K562 (cell line): ENCODE data around the gene RSPH9. TPM values are rescaled to one million over a fixed set of nuclear protein-coding genes. Genes with fewer than 3 reads are reported as not detected.

ENCODE experiments used
- CBFA2T2 ChIP-seq: fragments of 450-650 bp; conservative IDR thresholded peaks from 2 replicates; pipeline ENCODE4 v1.6.1; 2017; ENCODE audit warnings: mild to moderate bottlenecking
- CHD1 ChIP-seq: fragments of 200-600 bp; sonication (generic); IDR thresholded peaks from one replicate; pipeline ENCODE4 v1.6.1; 2012; ENCODE audit warnings: mild to moderate bottlenecking, moderate library complexity, low read length, inconsistent platforms
- CREB1 ChIP-seq, 2 experiments: sonication (generic) in 1 of 2; formaldehyde crosslinking in 1 of 2; IDR thresholded peaks; 2 replicates each; pipeline versions ENCODE4 v1.6.1 to v1.8.0; 2012 to 2022; ENCODE audit warnings: inconsistent platforms in 1 of 2, mild to moderate bottlenecking in 1 of 2, missing genetic modification reagents in 1 of 2, moderate library complexity in 1 of 2
- HLTF ChIP-seq: fragments of 450-650 bp; IDR thresholded peaks from 2 replicates; pipeline ENCODE4 v1.6.1; 2016
- NFXL1 ChIP-seq: fragments of 450-650 bp; formaldehyde crosslinking; IDR thresholded peaks from 2 replicates; pipeline ENCODE4 v1.4.0; 2021; ENCODE audit warnings: mild to moderate bottlenecking
- NR2C1 ChIP-seq, 2 experiments: fragments of 450-650 bp; IDR thresholded peaks; 2 replicates each; pipeline ENCODE4 v1.6.1; 2017; ENCODE audit warnings: mild to moderate bottlenecking in 2 of 2, antibody characterized with exemption in 1 of 2, inconsistent platforms in 1 of 2, missing compliant biosample characterization in 1 of 2, missing genetic modification characterization in 1 of 2
- PHB2 ChIP-seq: fragments of 450-650 bp; IDR thresholded peaks from 2 replicates; pipeline ENCODE4 v1.6.1; 2017; ENCODE audit warnings: low read depth
- RB1 ChIP-seq: fragments of 450-650 bp; IDR thresholded peaks from 2 replicates; pipeline ENCODE4 v1.6.1; 2017; ENCODE audit warnings: low read depth, mild to moderate bottlenecking
- RUNX1 ChIP-seq: sonication (generic); IDR thresholded peaks from 2 replicates; pipeline ENCODE4 v1.6.1; 2016; ENCODE audit warnings: antibody characterized with exemption, low read depth
- SRSF1 ChIP-seq: fragments of 200-400 bp; formaldehyde crosslinking; IDR thresholded peaks from 2 replicates; pipeline ENCODE4 v1.6.1; 2017; ENCODE audit warnings: mild to moderate bottlenecking, low read depth, low read length, moderate library complexity
- polyA plus RNA-seq, 8 experiments: library from polyadenylated mRNA; depleted of rRNA in 4 of 8; stranded (reverse) in 5 of 8; unstranded in 3 of 8; fragments of >200 nt; fragmentation: Nextera tagmentation in 2 of 8; fragmentation: Illumina TruSeq in 1 of 8; extraction: Ambion mirVana in 2 of 8; extraction: Trizol in 1 of 8; gene quantifications; 2 replicates each; pipeline versions ENCODE4 v1.2.1 to v1.2.3, GENCODE V29; 2011 to 2014; ENCODE audit warnings: inconsistent platforms in 1 of 8, missing spikeins in 1 of 8
- total RNA-seq, 7 experiments: library from RNA; depleted of rRNA in 6 of 7; stranded (reverse); fragments of >200 nt in 6 of 7; fragmentation: Illumina TruSeq in 2 of 7; extraction: Trizol in 2 of 7; gene quantifications; 2 replicates each; pipeline versions ENCODE4 v1.2.1 to v1.2.3, GENCODE V29; 2011 to 2021; ENCODE audit warnings: low replicate concordance in 1 of 7
- TF ChIP-seq, protein P1 (sequence below): fragments of 250-450 bp; sonication (Bioruptor Pico); IDR thresholded peaks from 2 replicates; pipeline ENCODE4 v1.5.0; 2022; ENCODE audit warnings: mild to moderate bottlenecking
- TF ChIP-seq, protein P2 (sequence below): sonication (generic); formaldehyde crosslinking; IDR thresholded peaks from 2 replicates; pipeline ENCODE4 v1.8.0; 2023; ENCODE audit warnings: mild to moderate bottlenecking, missing genetic modification reagents
- TF ChIP-seq, protein P3 (sequence below): fragments of 450-650 bp; IDR thresholded peaks from 2 replicates; pipeline ENCODE4 v1.6.1; 2017; ENCODE audit warnings: mild to moderate bottlenecking, moderate library complexity
- TF ChIP-seq, protein P4 (sequence below): fragments of 250-450 bp; sonication (Bioruptor Pico); IDR thresholded peaks from 2 replicates; pipeline ENCODE4 v1.8.0; 2022; ENCODE audit warnings: inconsistent platforms, mild to moderate bottlenecking, moderate library complexity, borderline replicate concordance
- TF ChIP-seq, protein P5 (sequence below): fragments of 150-350 bp; conservative IDR thresholded peaks from 2 replicates; pipeline ENCODE4 v1.6.1; 2014; ENCODE audit warnings: low read length
- TF ChIP-seq, protein P6 (sequence below): fragments of 450-650 bp; formaldehyde crosslinking; IDR thresholded peaks from 2 replicates; pipeline ENCODE4 v1.4.0; 2020; ENCODE audit warnings: mild to moderate bottlenecking

Gene RSPH9
- total and polyA plus RNA-seq, 9 of the 15 experiments (the other 6 are each of a cell fraction or from before 2014, with no cell fraction given) = 0.05 to 0.60 (median 0.39) TPM; not detected in 6

DNA sequence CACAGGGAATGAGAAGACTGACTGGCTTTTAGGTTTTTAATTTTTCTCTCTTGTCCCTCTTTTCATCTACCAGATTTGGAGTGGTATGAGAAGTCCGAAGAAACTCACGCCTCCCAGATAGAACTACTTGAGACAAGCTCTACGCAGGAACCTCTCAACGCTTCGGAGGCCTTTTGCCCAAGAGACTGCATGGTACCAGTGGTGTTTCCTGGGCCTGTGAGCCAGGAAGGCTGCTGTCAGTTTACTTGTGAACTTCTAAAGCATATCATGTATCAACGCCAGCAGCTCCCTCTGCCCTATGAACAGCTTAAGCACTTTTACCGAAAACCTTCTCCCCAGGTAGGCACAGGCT, 8.6 kb upstream of the RSPH9 start (continued):
- TF ChIP-seq, protein P1, sequence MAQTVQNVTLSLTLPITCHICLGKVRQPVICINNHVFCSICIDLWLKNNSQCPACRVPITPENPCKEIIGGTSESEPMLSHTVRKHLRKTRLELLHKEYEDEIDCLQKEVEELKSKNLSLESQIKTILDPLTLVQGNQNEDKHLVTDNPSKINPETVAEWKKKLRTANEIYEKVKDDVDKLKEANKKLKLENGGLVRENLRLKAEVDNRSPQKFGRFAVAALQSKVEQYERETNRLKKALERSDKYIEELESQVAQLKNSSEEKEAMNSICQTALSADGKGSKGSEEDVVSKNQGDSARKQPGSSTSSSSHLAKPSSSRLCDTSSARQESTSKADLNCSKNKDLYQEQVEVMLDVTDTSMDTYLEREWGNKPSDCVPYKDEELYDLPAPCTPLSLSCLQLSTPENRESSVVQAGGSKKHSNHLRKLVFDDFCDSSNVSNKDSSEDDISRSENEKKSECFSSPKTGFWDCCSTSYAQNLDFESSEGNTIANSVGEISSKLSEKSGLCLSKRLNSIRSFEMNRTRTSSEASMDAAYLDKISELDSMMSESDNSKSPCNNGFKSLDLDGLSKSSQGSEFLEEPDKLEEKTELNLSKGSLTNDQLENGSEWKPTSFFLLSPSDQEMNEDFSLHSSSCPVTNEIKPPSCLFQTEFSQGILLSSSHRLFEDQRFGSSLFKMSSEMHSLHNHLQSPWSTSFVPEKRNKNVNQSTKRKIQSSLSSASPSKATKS (CRISPR knock-in tag) = no peak
- no peak for TF ChIP-seq RUNX1
- TF ChIP-seq, protein P2, sequence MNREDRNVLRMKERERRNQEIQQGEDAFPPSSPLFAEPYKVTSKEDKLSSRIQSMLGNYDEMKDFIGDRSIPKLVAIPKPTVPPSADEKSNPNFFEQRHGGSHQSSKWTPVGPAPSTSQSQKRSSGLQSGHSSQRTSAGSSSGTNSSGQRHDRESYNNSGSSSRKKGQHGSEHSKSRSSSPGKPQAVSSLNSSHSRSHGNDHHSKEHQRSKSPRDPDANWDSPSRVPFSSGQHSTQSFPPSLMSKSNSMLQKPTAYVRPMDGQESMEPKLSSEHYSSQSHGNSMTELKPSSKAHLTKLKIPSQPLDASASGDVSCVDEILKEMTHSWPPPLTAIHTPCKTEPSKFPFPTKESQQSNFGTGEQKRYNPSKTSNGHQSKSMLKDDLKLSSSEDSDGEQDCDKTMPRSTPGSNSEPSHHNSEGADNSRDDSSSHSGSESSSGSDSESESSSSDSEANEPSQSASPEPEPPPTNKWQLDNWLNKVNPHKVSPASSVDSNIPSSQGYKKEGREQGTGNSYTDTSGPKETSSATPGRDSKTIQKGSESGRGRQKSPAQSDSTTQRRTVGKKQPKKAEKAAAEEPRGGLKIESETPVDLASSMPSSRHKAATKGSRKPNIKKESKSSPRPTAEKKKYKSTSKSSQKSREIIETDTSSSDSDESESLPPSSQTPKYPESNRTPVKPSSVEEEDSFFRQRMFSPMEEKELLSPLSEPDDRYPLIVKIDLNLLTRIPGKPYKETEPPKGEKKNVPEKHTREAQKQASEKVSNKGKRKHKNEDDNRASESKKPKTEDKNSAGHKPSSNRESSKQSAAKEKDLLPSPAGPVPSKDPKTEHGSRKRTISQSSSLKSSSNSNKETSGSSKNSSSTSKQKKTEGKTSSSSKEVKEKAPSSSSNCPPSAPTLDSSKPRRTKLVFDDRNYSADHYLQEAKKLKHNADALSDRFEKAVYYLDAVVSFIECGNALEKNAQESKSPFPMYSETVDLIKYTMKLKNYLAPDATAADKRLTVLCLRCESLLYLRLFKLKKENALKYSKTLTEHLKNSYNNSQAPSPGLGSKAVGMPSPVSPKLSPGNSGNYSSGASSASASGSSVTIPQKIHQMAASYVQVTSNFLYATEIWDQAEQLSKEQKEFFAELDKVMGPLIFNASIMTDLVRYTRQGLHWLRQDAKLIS (CRISPR knock-in tag) = 0 out of 2 replicates have a peak, but pooled peaks have one; percentile 73
- TF ChIP-seq, protein P3, sequence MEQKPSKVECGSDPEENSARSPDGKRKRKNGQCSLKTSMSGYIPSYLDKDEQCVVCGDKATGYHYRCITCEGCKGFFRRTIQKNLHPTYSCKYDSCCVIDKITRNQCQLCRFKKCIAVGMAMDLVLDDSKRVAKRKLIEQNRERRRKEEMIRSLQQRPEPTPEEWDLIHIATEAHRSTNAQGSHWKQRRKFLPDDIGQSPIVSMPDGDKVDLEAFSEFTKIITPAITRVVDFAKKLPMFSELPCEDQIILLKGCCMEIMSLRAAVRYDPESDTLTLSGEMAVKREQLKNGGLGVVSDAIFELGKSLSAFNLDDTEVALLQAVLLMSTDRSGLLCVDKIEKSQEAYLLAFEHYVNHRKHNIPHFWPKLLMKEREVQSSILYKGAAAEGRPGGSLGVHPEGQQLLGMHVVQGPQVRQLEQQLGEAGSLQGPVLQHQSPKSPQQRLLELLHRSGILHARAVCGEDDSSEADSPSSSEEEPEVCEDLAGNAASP = no peak
- TF ChIP-seq, protein P4, sequence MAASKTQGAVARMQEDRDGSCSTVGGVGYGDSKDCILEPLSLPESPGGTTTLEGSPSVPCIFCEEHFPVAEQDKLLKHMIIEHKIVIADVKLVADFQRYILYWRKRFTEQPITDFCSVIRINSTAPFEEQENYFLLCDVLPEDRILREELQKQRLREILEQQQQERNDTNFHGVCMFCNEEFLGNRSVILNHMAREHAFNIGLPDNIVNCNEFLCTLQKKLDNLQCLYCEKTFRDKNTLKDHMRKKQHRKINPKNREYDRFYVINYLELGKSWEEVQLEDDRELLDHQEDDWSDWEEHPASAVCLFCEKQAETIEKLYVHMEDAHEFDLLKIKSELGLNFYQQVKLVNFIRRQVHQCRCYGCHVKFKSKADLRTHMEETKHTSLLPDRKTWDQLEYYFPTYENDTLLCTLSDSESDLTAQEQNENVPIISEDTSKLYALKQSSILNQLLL (CRISPR knock-in tag) = no peak
- TF ChIP-seq HLTF = no peak
- no peak for TF ChIP-seq NR2C1 (IDR thresholded peaks at IDR 0.05)
- TF ChIP-seq NR2C1 (tag; IDR thresholded peaks at IDR 0.05) = no peak
- TF ChIP-seq NFXL1 (CRISPR knock-in tag) = no peak
- TF ChIP-seq SRSF1 = no peak
- TF ChIP-seq PHB2 = no peak
- TF ChIP-seq CHD1 = peak; percentile 11
- TF ChIP-seq RB1 = 0 out of 2 replicates have a peak, but pooled peaks have one; percentile 16
- no peak for TF ChIP-seq CBFA2T2
- TF ChIP-seq, protein P5, sequence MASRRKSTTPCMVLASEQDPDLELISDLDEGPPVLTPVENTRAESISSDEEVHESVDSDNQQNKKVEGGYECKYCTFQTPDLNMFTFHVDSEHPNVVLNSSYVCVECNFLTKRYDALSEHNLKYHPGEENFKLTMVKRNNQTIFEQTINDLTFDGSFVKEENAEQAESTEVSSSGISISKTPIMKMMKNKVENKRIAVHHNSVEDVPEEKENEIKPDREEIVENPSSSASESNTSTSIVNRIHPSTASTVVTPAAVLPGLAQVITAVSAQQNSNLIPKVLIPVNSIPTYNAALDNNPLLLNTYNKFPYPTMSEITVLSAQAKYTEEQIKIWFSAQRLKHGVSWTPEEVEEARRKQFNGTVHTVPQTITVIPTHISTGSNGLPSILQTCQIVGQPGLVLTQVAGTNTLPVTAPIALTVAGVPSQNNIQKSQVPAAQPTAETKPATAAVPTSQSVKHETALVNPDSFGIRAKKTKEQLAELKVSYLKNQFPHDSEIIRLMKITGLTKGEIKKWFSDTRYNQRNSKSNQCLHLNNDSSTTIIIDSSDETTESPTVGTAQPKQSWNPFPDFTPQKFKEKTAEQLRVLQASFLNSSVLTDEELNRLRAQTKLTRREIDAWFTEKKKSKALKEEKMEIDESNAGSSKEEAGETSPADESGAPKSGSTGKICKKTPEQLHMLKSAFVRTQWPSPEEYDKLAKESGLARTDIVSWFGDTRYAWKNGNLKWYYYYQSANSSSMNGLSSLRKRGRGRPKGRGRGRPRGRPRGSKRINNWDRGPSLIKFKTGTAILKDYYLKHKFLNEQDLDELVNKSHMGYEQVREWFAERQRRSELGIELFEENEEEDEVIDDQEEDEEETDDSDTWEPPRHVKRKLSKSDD = no peak
- no peak for TF ChIP-seq CREB1 (IDR thresholded peaks at IDR 0.05)
- TF ChIP-seq CREB1 (CRISPR knock-in tag; IDR thresholded peaks at IDR 0.05) = 0 out of 2 replicates have a peak, but pooled peaks have one; percentile 0
- TF ChIP-seq, protein P6, sequence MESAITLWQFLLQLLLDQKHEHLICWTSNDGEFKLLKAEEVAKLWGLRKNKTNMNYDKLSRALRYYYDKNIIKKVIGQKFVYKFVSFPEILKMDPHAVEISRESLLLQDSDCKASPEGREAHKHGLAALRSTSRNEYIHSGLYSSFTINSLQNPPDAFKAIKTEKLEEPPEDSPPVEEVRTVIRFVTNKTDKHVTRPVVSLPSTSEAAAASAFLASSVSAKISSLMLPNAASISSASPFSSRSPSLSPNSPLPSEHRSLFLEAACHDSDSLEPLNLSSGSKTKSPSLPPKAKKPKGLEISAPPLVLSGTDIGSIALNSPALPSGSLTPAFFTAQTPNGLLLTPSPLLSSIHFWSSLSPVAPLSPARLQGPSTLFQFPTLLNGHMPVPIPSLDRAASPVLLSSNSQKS (CRISPR knock-in tag) = no peak
